ENCODE results near the gene NR2C2.
"Not testable (repeated sequence)": the region's sequence is repeated elsewhere in the genome, so short reads cannot be mapped to it uniquely, and the experiment has no call there.

NR2C2 gene

GRCh38 chr3:14900881-14901873 lies 46.2 kb upstream of the NR2C2 start:
- H4K91ac ChIP-seq (ENCODE audit: low read depth, low read length, poor library complexity), result no peak overlapping the region
- peak overlapping the region; percentile 59 for H3K18ac ChIP-seq (ENCODE audit: low read length)
- H3K4ac ChIP-seq (ENCODE audit: low read length), result no peak overlapping the region
- H3K14ac ChIP-seq (ENCODE audit: low read length), result peak overlapping the region; percentile 63
- peak overlapping the region; percentile 90 for H2BK15ac ChIP-seq (ENCODE audit: low read length)
- H3K27ac ChIP-seq (replicated peaks; ENCODE audit: low read length), result no peak overlapping the region
- no peak overlapping the region for H2BK5ac ChIP-seq (ENCODE audit: low read length)
- H3K23ac ChIP-seq (ENCODE audit: low read depth, low read length, poor library complexity), result peak overlapping the region; percentile 35
- H3K9me3 ChIP-seq (replicated peaks in 1 of 2; ENCODE audit: control insufficient read depth in 2 of 2, insufficient read depth in 1 of 2, low read depth in 1 of 2, low read length in 2 of 2), result peaks cover 6 to 8% of the 10 kb centered on the region in 2 donors
- DNase-seq (ENCODE audit: low spot score), result no peak
- no peak overlapping the region for H3K4me2 ChIP-seq (ENCODE audit: insufficient read depth, low read length, poor library complexity, severe bottlenecking)
- peak overlapping the region; percentile 71 for H2AK5ac ChIP-seq (ENCODE audit: low read depth, low read length)
- H3K9ac ChIP-seq (ENCODE audit: low read depth, low read length, poor library complexity), result peak overlapping the region; percentile 27
- H2BK120ac ChIP-seq (ENCODE audit: low read depth, low read length), result no peak overlapping the region
- H3K27me3 ChIP-seq (ENCODE audit: control insufficient read depth in 3 of 3, insufficient read depth in 3 of 3, low read depth in 1 of 3, low read length in 3 of 3), result peaks cover 0 to 10% (median 0%) of the 10 kb centered on the region in 3 experiments
- H4K8ac ChIP-seq (ENCODE audit: low read depth, low read length), result no peak overlapping the region
- H3K79me1 ChIP-seq (ENCODE audit: low read depth, low read length), result no peaks in the 10 kb centered on the region
- peak overlapping the region; percentile 30 for H2BK12ac ChIP-seq (ENCODE audit: low read length)
- no peaks in the 10 kb centered on the region for H3K36me3 ChIP-seq (replicated peaks in 1 of 2; ENCODE audit: control insufficient read depth in 2 of 2, insufficient read depth in 2 of 2, low read length in 2 of 2)
- no peak overlapping the region for H2AFZ ChIP-seq (ENCODE audit: low read length)
- peaks cover 0 to 14% of the 10 kb centered on the region in 2 donors for H3K4me1 ChIP-seq (ENCODE audit: control insufficient read depth in 2 of 2, insufficient read depth in 1 of 2, low read depth in 1 of 2, low read length in 2 of 2)
- H3K4me3 ChIP-seq (ENCODE audit: low read length in 2 of 2), result no peak overlapping the region
- no CpG with 5 or more reads among the region's 15 CpGs for WGBS, 2 donors (ENCODE audit: extremely low coverage in 2 of 2, insufficient read length in 2 of 2, insufficient replicate concordance in 1 of 2)

GRCh38 chr3:14902719-14903118 lies 44.7 kb upstream of the NR2C2 start:
- H2BK12ac ChIP-seq (ENCODE audit: low read length), result no peak overlapping the region
- H3K14ac ChIP-seq (ENCODE audit: low read length), result no peak overlapping the region
- H3K9me3 ChIP-seq (replicated peaks in 1 of 2; ENCODE audit: control insufficient read depth in 2 of 2, insufficient read depth in 1 of 2, low read depth in 1 of 2, low read length in 2 of 2), result peaks cover 8 to 9% of the 10 kb centered on the region in 2 donors
- peaks cover 0 to 5% (median 0%) of the 10 kb centered on the region in 3 experiments for H3K27me3 ChIP-seq (ENCODE audit: control insufficient read depth in 3 of 3, insufficient read depth in 3 of 3, low read depth in 1 of 3, low read length in 3 of 3)
- H3K4me3 ChIP-seq (ENCODE audit: low read length in 2 of 2), result no peak overlapping the region
- H2AK5ac ChIP-seq (ENCODE audit: low read depth, low read length), result no peak overlapping the region
- no peak overlapping the region for H3K4me2 ChIP-seq (ENCODE audit: insufficient read depth, low read length, poor library complexity, severe bottlenecking)
- no peak overlapping the region for H3K23ac ChIP-seq (ENCODE audit: low read depth, low read length, poor library complexity)
- peaks cover 0 to 14% of the 10 kb centered on the region in 2 donors for H3K4me1 ChIP-seq (ENCODE audit: control insufficient read depth in 2 of 2, insufficient read depth in 1 of 2, low read depth in 1 of 2, low read length in 2 of 2)
- WGBS, 2 donors (ENCODE audit: extremely low coverage in 2 of 2, insufficient read length in 2 of 2, insufficient replicate concordance in 1 of 2), result no CpG with 5 or more reads among the region's 7 CpGs
- no peak overlapping the region for H4K91ac ChIP-seq (ENCODE audit: low read depth, low read length, poor library complexity)
- no peaks in the 10 kb centered on the region for H3K79me1 ChIP-seq (ENCODE audit: low read depth, low read length)
- H3K27ac ChIP-seq (replicated peaks; ENCODE audit: low read length), result no peak overlapping the region
- no peak overlapping the region for H2BK120ac ChIP-seq (ENCODE audit: low read depth, low read length)
- H2BK5ac ChIP-seq (ENCODE audit: low read length), result no peak overlapping the region
- H3K4ac ChIP-seq (ENCODE audit: low read length), result no peak overlapping the region
- DNase-seq (ENCODE audit: low spot score), result no peak
- H3K18ac ChIP-seq (ENCODE audit: low read length), result no peak overlapping the region
- H2BK15ac ChIP-seq (ENCODE audit: low read length), result no peak overlapping the region
- H3K36me3 ChIP-seq (replicated peaks in 1 of 2; ENCODE audit: control insufficient read depth in 2 of 2, insufficient read depth in 2 of 2, low read length in 2 of 2), result no peaks in the 10 kb centered on the region
- no peak overlapping the region for H3K9ac ChIP-seq (ENCODE audit: low read depth, low read length, poor library complexity)
- no peak overlapping the region for H4K8ac ChIP-seq (ENCODE audit: low read depth, low read length)
- H2AFZ ChIP-seq (ENCODE audit: low read length), result no peak overlapping the region

- not testable (repeated sequence) for H3K27me3 ChIP-seq (ENCODE audit: control insufficient read depth in 3 of 3, insufficient read depth in 3 of 3, low read depth in 1 of 3, low read length in 3 of 3); H3K4me3 ChIP-seq (ENCODE audit: low read length in 2 of 2); H2BK5ac ChIP-seq (ENCODE audit: low read length); H3K4me2 ChIP-seq (ENCODE audit: insufficient read depth, low read length, poor library complexity, severe bottlenecking); H4K91ac ChIP-seq (ENCODE audit: low read depth, low read length, poor library complexity); H3K9ac ChIP-seq (ENCODE audit: low read depth, low read length, poor library complexity); H3K14ac ChIP-seq (ENCODE audit: low read length); H3K4ac ChIP-seq (ENCODE audit: low read length); H3K79me1 ChIP-seq (ENCODE audit: low read depth, low read length); H3K36me3 ChIP-seq (replicated peaks in 1 of 2; ENCODE audit: control insufficient read depth in 2 of 2, insufficient read depth in 2 of 2, low read length in 2 of 2); DNase-seq (ENCODE audit: low spot score); H3K9me3 ChIP-seq (replicated peaks in 1 of 2; ENCODE audit: control insufficient read depth in 2 of 2, insufficient read depth in 1 of 2, low read depth in 1 of 2, low read length in 2 of 2); H3K18ac ChIP-seq (ENCODE audit: low read length); H3K23ac ChIP-seq (ENCODE audit: low read depth, low read length, poor library complexity); H2AFZ ChIP-seq (ENCODE audit: low read length); H2BK12ac ChIP-seq (ENCODE audit: low read length); H2BK15ac ChIP-seq (ENCODE audit: low read length); H4K8ac ChIP-seq (ENCODE audit: low read depth, low read length); H2BK120ac ChIP-seq (ENCODE audit: low read depth, low read length); H2AK5ac ChIP-seq (ENCODE audit: low read depth, low read length); H3K27ac ChIP-seq (replicated peaks; ENCODE audit: low read length)
- no CpG with 5 or more reads among the region's 3 CpGs for WGBS, 2 donors (ENCODE audit: extremely low coverage in 2 of 2, insufficient read length in 2 of 2, insufficient replicate concordance in 1 of 2)
- H3K4me1 ChIP-seq (ENCODE audit: control insufficient read depth in 2 of 2, insufficient read depth in 1 of 2, low read depth in 1 of 2, low read length in 2 of 2), result peaks cover 0 to 14% of the 10 kb centered on the region in 2 donors
These were observed 43.9 kb upstream of the NR2C2 start for GRCh38 chr3:14903501-14903900.

- WGBS, 2 donors (ENCODE audit: extremely low coverage in 2 of 2, insufficient read length in 2 of 2, insufficient replicate concordance in 1 of 2), result no CpG with 5 or more reads among the region's 6 CpGs
- H3K4me3 ChIP-seq (ENCODE audit: low read length in 2 of 2), result no peak overlapping the region
- H2AK5ac ChIP-seq (ENCODE audit: low read depth, low read length), result no peak overlapping the region
- no peak overlapping the region for H3K23ac ChIP-seq (ENCODE audit: low read depth, low read length, poor library complexity)
- DNase-seq (ENCODE audit: low spot score), result no peak
- no peak overlapping the region for H2AFZ ChIP-seq (ENCODE audit: low read length)
- peaks cover 8 to 9% of the 10 kb centered on the region in 2 donors for H3K9me3 ChIP-seq (replicated peaks in 1 of 2; ENCODE audit: control insufficient read depth in 2 of 2, insufficient read depth in 1 of 2, low read depth in 1 of 2, low read length in 2 of 2)
- H3K4me1 ChIP-seq (ENCODE audit: control insufficient read depth in 2 of 2, insufficient read depth in 1 of 2, low read depth in 1 of 2, low read length in 2 of 2), result peaks cover 0 to 10% of the 10 kb centered on the region in 2 donors
- H2BK15ac ChIP-seq (ENCODE audit: low read length), result no peak overlapping the region
- no peak overlapping the region for H4K8ac ChIP-seq (ENCODE audit: low read depth, low read length)
- H2BK120ac ChIP-seq (ENCODE audit: low read depth, low read length), result no peak overlapping the region
- H3K4me2 ChIP-seq (ENCODE audit: insufficient read depth, low read length, poor library complexity, severe bottlenecking), result no peak overlapping the region
- no peak overlapping the region for H2BK12ac ChIP-seq (ENCODE audit: low read length)
- no peak overlapping the region for H3K4ac ChIP-seq (ENCODE audit: low read length)
- H3K18ac ChIP-seq (ENCODE audit: low read length), result no peak overlapping the region
- H3K27me3 ChIP-seq (ENCODE audit: control insufficient read depth in 3 of 3, insufficient read depth in 3 of 3, low read depth in 1 of 3, low read length in 3 of 3), result no peaks in the 10 kb centered on the region
- H3K79me1 ChIP-seq (ENCODE audit: low read depth, low read length), result no peaks in the 10 kb centered on the region
- no peak overlapping the region for H4K91ac ChIP-seq (ENCODE audit: low read depth, low read length, poor library complexity)
- H3K9ac ChIP-seq (ENCODE audit: low read depth, low read length, poor library complexity), result no peak overlapping the region
- no peak overlapping the region for H3K14ac ChIP-seq (ENCODE audit: low read length)
- no peaks in the 10 kb centered on the region for H3K36me3 ChIP-seq (replicated peaks in 1 of 2; ENCODE audit: control insufficient read depth in 2 of 2, insufficient read depth in 2 of 2, low read length in 2 of 2)
- H3K27ac ChIP-seq (replicated peaks; ENCODE audit: low read length), result no peak overlapping the region
- H2BK5ac ChIP-seq (ENCODE audit: low read length), result no peak overlapping the region
These were observed 42.2 kb upstream of the NR2C2 start for GRCh38 chr3:14905055-14905657.
